NK-92 (cell line): ENCODE results near the gene ARRDC1.
"Not testable (repeated sequence)": the region's sequence is repeated elsewhere in the genome, so short reads cannot be mapped to it uniquely, and the experiment has no call there.

ENCODE experiments used
- DNase-seq: peaks from one replicate; lab custom pipeline; 2025; ENCODE audit not compliant: unreplicated experiment; lab: John Stamatoyannopoulos, UW

The ARRDC1 gene

DNA sequence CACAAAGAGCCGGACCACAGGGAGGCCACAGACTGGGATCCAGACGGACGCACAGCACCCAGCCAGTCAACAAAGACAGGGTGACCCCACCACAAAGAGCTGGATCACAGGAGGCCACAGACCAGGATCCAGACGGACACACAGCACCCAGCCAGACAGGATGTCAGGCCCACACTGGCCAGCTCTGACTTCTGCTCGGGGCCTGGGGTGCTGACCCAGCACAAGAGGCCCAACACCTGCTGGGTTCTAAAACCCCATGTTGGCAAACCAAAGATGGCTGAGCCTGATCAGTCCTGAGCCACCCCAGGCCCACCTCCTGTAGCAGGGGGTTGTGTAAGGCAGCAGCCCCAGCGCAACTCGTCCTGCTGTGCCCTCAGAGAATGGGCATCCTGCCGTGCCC lies 21.5 kb upstream of the ARRDC1 start:
- no peak for DNase-seq

DNA sequence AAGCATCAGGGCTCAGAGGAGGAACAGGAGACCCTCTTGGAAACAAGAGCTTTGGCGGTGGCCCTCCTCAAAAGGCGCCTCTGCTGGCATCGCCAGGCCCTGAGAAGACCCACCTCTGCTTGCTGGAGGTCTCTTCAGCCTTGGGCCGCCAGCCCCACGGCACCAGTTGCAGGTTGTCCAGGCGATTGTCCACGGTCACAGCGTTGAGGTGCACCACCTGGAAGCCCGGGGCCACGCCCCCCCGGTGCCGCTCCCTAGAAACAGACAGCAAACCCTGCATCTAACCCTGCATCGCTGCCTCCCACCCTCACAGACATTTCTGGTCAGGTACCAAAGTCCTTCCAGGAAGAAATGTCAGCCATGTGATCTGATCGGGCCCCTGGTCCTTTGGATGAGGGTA lies 18.6 kb upstream of the ARRDC1 start:
- DNase-seq = no peak

GRCh38 chr9:137588311-137588710 lies 17.2 kb upstream of the ARRDC1 start:
- DNase-seq = no peak

DNA sequence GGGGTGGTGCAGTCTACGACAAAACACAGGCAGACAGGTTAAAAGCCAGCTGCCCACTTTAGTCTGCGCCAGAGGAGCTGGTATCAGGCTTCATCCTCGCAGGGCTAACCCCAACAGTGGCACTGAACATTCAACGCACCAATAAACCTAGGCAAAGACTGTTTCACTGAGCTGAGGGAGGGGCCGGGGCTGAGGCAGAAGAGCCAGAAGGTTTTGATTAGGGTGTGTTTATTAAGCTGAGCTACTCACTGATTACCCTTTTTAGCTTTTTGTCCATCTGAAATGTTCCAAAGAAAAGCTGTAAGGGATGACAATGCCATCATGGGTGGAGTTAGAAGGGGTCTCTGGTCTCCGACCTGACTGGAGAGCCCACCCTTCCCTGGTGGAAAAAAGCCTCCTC lies 16.6 kb upstream of the ARRDC1 start:
- no peak for DNase-seq

- DNase-seq = no peak
These were observed 15.9 kb upstream of the ARRDC1 start for GRCh38 chr9:137589441-137590122.

GRCh38 chr9:137590123-137590468 lies 15.4 kb upstream of the ARRDC1 start:
- no peak for DNase-seq

- no peak for DNase-seq
These were observed 14.8 kb upstream of the ARRDC1 start, which contains the start of gene ZMYND19 for GRCh38 chr9:137590469-137591383. ZMYND19 (minus strand) TSS chr9:137590512; CDS start chr9:137590263, 249 bp downstream.

DNA sequence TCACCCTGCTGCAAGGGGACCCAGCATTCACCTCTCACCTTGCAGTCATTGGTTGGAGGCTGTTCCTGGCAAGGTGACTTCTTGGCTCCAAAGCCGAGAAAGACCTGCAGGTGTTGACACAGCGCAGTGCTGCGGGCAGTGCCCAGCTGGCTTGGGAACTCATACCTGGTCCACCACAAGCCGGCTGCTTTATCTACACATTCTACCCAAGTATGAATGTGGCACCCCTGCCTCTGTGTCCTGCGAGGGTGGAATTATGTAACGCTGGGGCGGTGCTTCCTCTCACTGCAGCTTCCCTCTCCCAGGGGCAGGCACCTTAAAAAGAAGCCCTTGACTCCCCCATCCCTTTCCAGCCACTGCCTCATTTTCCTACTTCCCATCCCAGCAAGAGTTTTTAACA lies 12.7 kb upstream of the ARRDC1 start:
- no peak for DNase-seq

- no peak for DNase-seq
These were observed 12.3 kb upstream of the ARRDC1 start for GRCh38 chr9:137593176-137593575.

GRCh38 chr9:137596577-137596976 lies 8.9 kb upstream of the ARRDC1 start:
- not testable (repeated sequence) for DNase-seq

- no peak for DNase-seq
These were observed 6.5 kb upstream of the ARRDC1 start for GRCh38 chr9:137598943-137599342.

- no peak for DNase-seq
These were observed 2.8 kb upstream of the ARRDC1 start for GRCh38 chr9:137602661-137603060.

- DNase-seq = no peak
These were observed 1.6 kb upstream of the ARRDC1 start for GRCh38 chr9:137603879-137604278.

- DNase-seq = no peak
These were observed 970 bp upstream of the ARRDC1 start for GRCh38 chr9:137604345-137605086.

DNA sequence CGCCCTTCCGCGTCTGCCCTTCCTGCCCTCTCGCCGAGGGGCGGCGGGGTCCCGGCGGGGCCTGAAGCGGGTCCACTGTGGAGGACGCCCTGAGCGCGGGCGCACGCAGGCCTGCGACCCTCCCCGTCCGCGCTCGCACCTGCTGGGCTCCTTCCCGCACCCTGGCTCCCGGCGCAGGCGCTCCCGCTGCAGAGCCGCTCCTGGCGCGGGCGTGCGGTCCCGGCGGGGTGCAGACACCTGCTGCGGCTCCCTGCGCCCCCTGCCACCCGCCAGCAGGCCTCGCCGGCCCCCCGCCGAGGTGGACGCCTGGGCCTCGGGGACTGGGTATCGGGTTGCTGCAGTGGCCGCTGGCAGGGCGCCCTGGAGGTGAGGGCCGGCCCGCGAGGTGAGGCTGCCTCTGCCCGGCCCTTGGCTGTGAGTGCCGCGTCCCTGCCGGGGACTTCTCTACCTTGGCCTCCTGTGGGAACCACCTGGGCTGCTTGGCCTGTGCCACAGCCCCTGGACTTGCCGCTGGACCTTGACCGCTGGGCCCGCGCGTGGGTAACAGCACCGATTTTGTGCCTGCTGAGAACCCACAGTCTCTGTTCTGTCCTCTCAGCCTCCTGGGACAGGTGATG lies 627 bp downstream of the ARRDC1 start:
- DNase-seq = no peak

- DNase-seq = no peak
These were observed 1.2 kb downstream of the ARRDC1 start for GRCh38 chr9:137606734-137607138.

GRCh38 chr9:137607141-137607857 lies 1.8 kb downstream of the ARRDC1 start:
- DNase-seq = no peak

GRCh38 chr9:137610944-137611343 lies 5.5 kb downstream of the ARRDC1 start:
- no peak for DNase-seq

GRCh38 chr9:137611623-137612609 lies 6.4 kb downstream of the ARRDC1 start:
- DNase-seq = no peak
